CD4-positive, alpha-beta memory T cell (primary cell): ENCODE data around the gene KIAA0586. TPM values are rescaled to one million over a fixed set of nuclear protein-coding genes. Genes with fewer than 3 reads are reported as not detected.
A peak's percentile ranks its signal among the peaks of the same experiment; 100 is the strongest.
"Not testable (repeated sequence)": the region's sequence is repeated elsewhere in the genome, so short reads cannot be mapped to it uniquely, and the experiment has no call there.

ENCODE experiments used
- CTCF ChIA-PET: fragments of 350-600 bp; sonication (Branson Sonifier 250); formaldehyde crosslinking; loops from one replicate; lab custom pipeline; 2021; ENCODE audit warnings: inconsistent platforms; ENCODE audit not compliant: partially characterized antibody; lab: Charles Lee
- POLR2A ChIA-PET: fragments of 350-600 bp; sonication (Branson Sonifier 250); formaldehyde crosslinking; loops from one replicate; lab custom pipeline; 2021; ENCODE audit not compliant: partially characterized antibody; lab: Charles Lee
- DNase-seq, 5 donors: peaks; one replicate each; pipeline versions ENCODE4 v3.0.0 to v3.0.0-alpha.2; 2020 to 2022; ENCODE audit warnings: mixed read lengths in 1 of 5
- H3K27ac ChIP-seq: one replicate; pipeline ENCODE4 v1.7.0; 2013; ENCODE audit warnings: low read depth, low read length
- H3K27me3 ChIP-seq: 2 replicates; pipeline ENCODE4 v1.7.0; 2013; ENCODE audit warnings: mild to moderate bottlenecking, low read length, moderate library complexity; ENCODE audit not compliant: insufficient read depth
- H3K36me3 ChIP-seq: 2 replicates; pipeline ENCODE4 v1.7.0; 2013; ENCODE audit warnings: mild to moderate bottlenecking, low read length, moderate library complexity; ENCODE audit not compliant: insufficient read depth
- H3K4me1 ChIP-seq: 2 replicates; pipeline ENCODE4 v1.7.0; 2013; ENCODE audit warnings: mild to moderate bottlenecking, low read length, moderate library complexity; ENCODE audit not compliant: insufficient read depth
- H3K4me3 ChIP-seq, 2 donors: one replicate each; pipeline ENCODE4 v1.7.0; 2013; ENCODE audit warnings: low read length in 2 of 2, mild to moderate bottlenecking in 1 of 2
- H3K9me3 ChIP-seq, 2 donors: one replicate each; pipeline ENCODE4 v1.7.0; 2013; ENCODE audit warnings: low read length in 2 of 2, control low read depth in 1 of 2; ENCODE audit not compliant: control insufficient read depth in 1 of 2
- H3K27ac Mint-ChIP-seq, 7 donors: one replicate each; pipeline ENCODE4 v1.8.0; 2020 to 2021; ENCODE audit warnings: mixed read lengths in 7 of 7, mild to moderate bottlenecking in 6 of 7, inconsistent platforms in 3 of 7, moderate library complexity in 3 of 7
- H3K27me3 Mint-ChIP-seq, 2 donors: one replicate each; pipeline ENCODE4 v1.8.0; 2020 to 2021; ENCODE audit warnings: mixed read lengths in 2 of 2
- H3K36me3 Mint-ChIP-seq, 2 donors: one replicate each; pipeline ENCODE4 v1.8.0; 2020 to 2021; ENCODE audit warnings: mixed read lengths in 2 of 2, inconsistent platforms in 1 of 2, mild to moderate bottlenecking in 1 of 2
- H3K4me1 Mint-ChIP-seq, 4 donors: one replicate each; pipeline ENCODE4 v1.8.0; 2020 to 2021; ENCODE audit warnings: mixed read lengths in 4 of 4, mild to moderate bottlenecking in 1 of 4
- H3K4me3 Mint-ChIP-seq, 8 donors: one replicate each; pipeline ENCODE4 v1.8.0; 2020 to 2021; ENCODE audit warnings: mixed read lengths in 8 of 8, mild to moderate bottlenecking in 7 of 8, moderate library complexity in 6 of 8, inconsistent platforms in 3 of 8
- H3K9me3 Mint-ChIP-seq, 8 donors: one replicate each; pipeline ENCODE4 v1.8.0; 2020 to 2021; ENCODE audit warnings: mixed read lengths in 8 of 8, mild to moderate bottlenecking in 5 of 8, inconsistent platforms in 3 of 8, moderate library complexity in 1 of 8
- intact Hi-C: fragments of 100-400 bp; cut with micrococcal nuclease; formaldehyde crosslinking; loops from one replicate; pipeline ENCODE4 v1.15.1; 2023
- polyA plus RNA-seq, 2 donors: library from polyadenylated mRNA; unstranded; fragments of 300-500 nt; fragmentation: Illumina TruSeq; gene quantifications; one replicate each; pipeline ENCODE4 v1.2.3, GENCODE V29; 2021
- total RNA-seq, 2 experiments: library from RNA; stranded (reverse); gene quantifications; one replicate each; pipeline ENCODE4 v1.2.3, GENCODE V29; 2021

The KIAA0586 gene
- total and polyA plus RNA-seq, 4 experiments from 2014 or later, result 13.7 to 48.2 (median 34.0) TPM

- H3K27ac Mint-ChIP-seq, H3K27ac ChIP-seq, intact Hi-C loops, H3K4me3 ChIP-seq, H3K27me3 ChIP-seq, H3K4me1 Mint-ChIP-seq, DNase-seq, POLR2A ChIA-PET, H3K36me3 ChIP-seq, CTCF ChIA-PET, H3K36me3 Mint-ChIP-seq, H3K4me1 ChIP-seq, H3K4me3 Mint-ChIP-seq, H3K27me3 Mint-ChIP-seq, H3K9me3 ChIP-seq: not testable (repeated sequence)
- peaks cover 0 to 22% (median 10%) of the 10 kb centered on the region in 8 donors for H3K9me3 Mint-ChIP-seq
Observed at GRCh38 chr14:58581389-58581788, 153.9 kb downstream of the KIAA0586 start.

- H3K4me3 ChIP-seq, result no peak overlapping the region
- H3K4me1 ChIP-seq, result no peaks in the 10 kb centered on the region
- H3K27ac ChIP-seq, result no peak overlapping the region
- no peak overlapping the region for H3K4me3 Mint-ChIP-seq
- ChIA-PET CTCF (no interaction called here), POLR2A (no interaction called here)
- DNase-seq, result no peak
- intact Hi-C loops, result no loop called here
- no peaks in the 10 kb centered on the region for H3K4me1 Mint-ChIP-seq
- H3K36me3 ChIP-seq, result no peaks in the 10 kb centered on the region
- H3K27me3 Mint-ChIP-seq, result peaks cover 6 to 9% of the 10 kb centered on the region in 2 donors
- no peak overlapping the region for H3K27ac Mint-ChIP-seq
- peaks cover 0 to 23% (median 11%) of the 10 kb centered on the region in 8 donors for H3K9me3 Mint-ChIP-seq
- no peaks in the 10 kb centered on the region for H3K27me3 ChIP-seq
- H3K36me3 Mint-ChIP-seq, result peaks cover 0 to 6% of the 10 kb centered on the region in 2 donors
- H3K9me3 ChIP-seq, result no peaks in the 10 kb centered on the region
Observed at GRCh38 chr14:58584383-58584782, 156.9 kb downstream of the KIAA0586 start.

GRCh38 chr14:58587271-58587670, 159.8 kb downstream of the KIAA0586 start:
- H3K27ac Mint-ChIP-seq, result no peak overlapping the region
- Histone ChIP-seq H3K36me3 (no peaks in the 10 kb centered on the region), H3K4me1 (no peaks in the 10 kb centered on the region), H3K9me3 (no peaks in the 10 kb centered on the region), H3K27me3 (no peaks in the 10 kb centered on the region), H3K4me3 (no peak overlapping the region), H3K27ac (no peak overlapping the region)
- DNase-seq, result no peak
- H3K27me3 Mint-ChIP-seq, result peaks cover 4 to 9% of the 10 kb centered on the region in 2 donors
- H3K4me3 Mint-ChIP-seq, result no peak overlapping the region
- CTCF ChIA-PET, result no interaction called here
- POLR2A ChIA-PET, result no interaction called here
- peaks cover 0 to 3% of the 10 kb centered on the region in 2 donors for H3K36me3 Mint-ChIP-seq
- no peaks in the 10 kb centered on the region for H3K4me1 Mint-ChIP-seq
- intact Hi-C loops, result no loop called here
- peaks cover 0 to 13% (median 5%) of the 10 kb centered on the region in 8 donors for H3K9me3 Mint-ChIP-seq

- CTCF ChIA-PET, H3K4me3 ChIP-seq, H3K9me3 Mint-ChIP-seq, POLR2A ChIA-PET, H3K4me1 ChIP-seq, H3K27ac Mint-ChIP-seq, H3K27me3 ChIP-seq, H3K36me3 ChIP-seq, intact Hi-C loops, H3K4me3 Mint-ChIP-seq, H3K27ac ChIP-seq, H3K27me3 Mint-ChIP-seq, H3K9me3 ChIP-seq, DNase-seq, H3K4me1 Mint-ChIP-seq, H3K36me3 Mint-ChIP-seq: not testable (repeated sequence)
Observed at GRCh38 chr14:58588321-58588720, 160.8 kb downstream of the KIAA0586 start.

GRCh38 chr14:58593977-58594376, 166.5 kb downstream of the KIAA0586 start:
- intact Hi-C loops, result no loop called here
- Histone ChIP-seq H3K27ac (no peak overlapping the region), H3K27me3 (no peaks in the 10 kb centered on the region), H3K36me3 (no peaks in the 10 kb centered on the region), H3K4me1 (peaks cover 13% of the 10 kb centered on the region), H3K4me3 (no peak overlapping the region), H3K9me3 (no peaks in the 10 kb centered on the region)
- Mint-ChIP-seq H3K36me3 (peaks cover 0 to 3% of the 10 kb centered on the region in 2 donors), H3K9me3 (peaks cover 0 to 4% (median 0%) of the 10 kb centered on the region in 8 donors), H3K4me1 (peaks cover 13 to 30% (median 19%) of the 10 kb centered on the region in 4 donors), H3K27me3 (no peaks in the 10 kb centered on the region), H3K4me3 (no peak overlapping the region), H3K27ac (no peak overlapping the region)
- no peak for DNase-seq
- POLR2A ChIA-PET, result no interaction called here
- CTCF ChIA-PET, result no interaction called here

- DNase-seq, result no peak
- H3K27me3 ChIP-seq, result no peaks in the 10 kb centered on the region
- H3K36me3 ChIP-seq, result no peaks in the 10 kb centered on the region
- peaks cover 20% of the 10 kb centered on the region for H3K4me1 ChIP-seq
- intact Hi-C loops, result no loop called here
- H3K4me3 ChIP-seq, result no peak overlapping the region
- CTCF ChIA-PET, result no interaction called here
- H3K4me1 Mint-ChIP-seq, result peaks cover 16 to 38% (median 24%) of the 10 kb centered on the region in 4 donors
- no peaks in the 10 kb centered on the region for H3K9me3 Mint-ChIP-seq
- POLR2A ChIA-PET, result no interaction called here
- no peaks in the 10 kb centered on the region for H3K9me3 ChIP-seq
- no peaks in the 10 kb centered on the region for H3K36me3 Mint-ChIP-seq
- H3K27me3 Mint-ChIP-seq, result no peaks in the 10 kb centered on the region
- H3K27ac Mint-ChIP-seq, result no peak overlapping the region
- no peak overlapping the region for H3K27ac ChIP-seq
- peak overlapping the region in 1 of 8 donors; percentile 29 for H3K4me3 Mint-ChIP-seq
Observed at GRCh38 chr14:58597041-58597440, 169.5 kb downstream of the KIAA0586 start.

- Mint-ChIP-seq H3K36me3 (no peaks in the 10 kb centered on the region), H3K27me3 (no peaks in the 10 kb centered on the region), H3K4me1 (peaks cover 16 to 38% (median 23%) of the 10 kb centered on the region in 4 donors), H3K27ac (peak overlapping the region in 3 of 7 donors; percentile 22 to 71 (median 37)), H3K9me3 (no peaks in the 10 kb centered on the region), H3K4me3 (peak overlapping the region in 7 of 8 donors; percentile 0 to 72 (median 57))
- H3K36me3 ChIP-seq, result no peaks in the 10 kb centered on the region
- DNase-seq, result peak in 4 of 5 donors; percentile 33 to 43 (median 37)
- H3K27me3 ChIP-seq, result no peaks in the 10 kb centered on the region
- ChIA-PET CTCF (no interaction called here), POLR2A (interaction anchor here (0.8 to 1.4 kb wide), 2 partner anchors 40 to 399 kb away, joined by 3 read pairs; no protein-coding TSS in a partner anchor)
- intact Hi-C loops, result no loop called here
- peaks cover 20% of the 10 kb centered on the region for H3K4me1 ChIP-seq
- H3K9me3 ChIP-seq, result no peaks in the 10 kb centered on the region
- no peak overlapping the region for H3K4me3 ChIP-seq
- no peak overlapping the region for H3K27ac ChIP-seq
Observed at GRCh38 chr14:58598028-58598803, 170.7 kb downstream of the KIAA0586 start.
